HL-60/S4 treated with retinoic acid at 250 ng/mL for 4 days and 3 days (cell line): ENCODE measurements around the gene PSMD7.
"Not testable (repeated sequence)": the region's sequence is repeated elsewhere in the genome, so short reads cannot be mapped to it uniquely, and the experiment has no call there.

ENCODE experiments used
- in situ Hi-C: fragments of 300-500 bp; cut with MboI; formaldehyde crosslinking; loops from 2 replicates; pipeline ENCODE4 v1.7.0; 2022; ENCODE audit warnings: low sequenced_read_pairs

The PSMD7 gene

GRCh38 chr16:74296104-74296431 is 546 bp upstream of the PSMD7 start:
- in situ Hi-C loops: no loop called here

- in situ Hi-C loops: no loop called here
Observed at GRCh38 chr16:74297145-74297665, 591 bp downstream of the PSMD7 start.

- in situ Hi-C loops: no loop called here
Observed at GRCh38 chr16:74298104-74298503, 1.5 kb downstream of the PSMD7 start.

- in situ Hi-C loops: no loop called here
Observed at GRCh38 chr16:74302341-74302740, 5.7 kb downstream of the PSMD7 start.

GRCh38 chr16:74304164-74304834 is 7.7 kb downstream of the PSMD7 start:
- in situ Hi-C loops: no loop called here

- in situ Hi-C loops: no loop called here
Observed at GRCh38 chr16:74304835-74305176, 8.2 kb downstream of the PSMD7 start.

GRCh38 chr16:74305281-74305680 is 8.7 kb downstream of the PSMD7 start:
- in situ Hi-C loops: no loop called here

GRCh38 chr16:74305978-74306784 is 9.6 kb downstream of the PSMD7 start:
- in situ Hi-C loops: no loop called here

GRCh38 chr16:74307383-74307782 is 10.8 kb downstream of the PSMD7 start:
- in situ Hi-C loops: no loop called here

GRCh38 chr16:74309789-74310781 is 13.5 kb downstream of the PSMD7 start:
- in situ Hi-C loops: no loop called here

GRCh38 chr16:74315059-74315458 is 18.4 kb downstream of the PSMD7 start:
- in situ Hi-C loops: no loop called here

- in situ Hi-C loops: no loop called here
Observed at GRCh38 chr16:74320707-74321106, 24.1 kb downstream of the PSMD7 start.

- in situ Hi-C loops: no loop called here
Observed at GRCh38 chr16:74321356-74321755, 24.7 kb downstream of the PSMD7 start.

GRCh38 chr16:74322301-74322710 is 25.7 kb downstream of the PSMD7 start:
- in situ Hi-C loops: no loop called here

- in situ Hi-C loops: not testable (repeated sequence)
Observed at GRCh38 chr16:74324777-74325176, 28.2 kb downstream of the PSMD7 start.

- in situ Hi-C loops: no loop called here
Observed at GRCh38 chr16:74325641-74326040, 29.0 kb downstream of the PSMD7 start.

- in situ Hi-C loops: not testable (repeated sequence)
Observed at GRCh38 chr16:74328346-74328745, 31.7 kb downstream of the PSMD7 start.

- in situ Hi-C loops: not testable (repeated sequence)
Observed at GRCh38 chr16:74332469-74332868, 35.9 kb downstream of the PSMD7 start.

GRCh38 chr16:74337506-74337905 is 40.9 kb downstream of the PSMD7 start:
- in situ Hi-C loops: not testable (repeated sequence)

GRCh38 chr16:74339226-74339625 is 42.6 kb downstream of the PSMD7 start:
- in situ Hi-C loops: not testable (repeated sequence)

GRCh38 chr16:74353038-74353437 is 56.4 kb downstream of the PSMD7 start:
- in situ Hi-C loops: not testable (repeated sequence)
